ENCODE results near the gene DDX1. TPM values are rescaled to one million over a fixed set of nuclear protein-coding genes. Genes with fewer than 3 reads are reported as not detected.

The DDX1 gene
- total RNA-seq, 3 donors from 2014 or later = 121 to 174 (median 128) TPM

GRCh38 chr2:15622214-15622613 is 30.5 kb downstream of the DDX1 start:
- no peak for DNase-seq
- H3K36me3 Mint-ChIP-seq (ENCODE audit: insufficient read depth) = peaks cover 35% of the 10 kb centered on the region
- no peaks in the 10 kb centered on the region for H3K27me3 Mint-ChIP-seq (ENCODE audit: low read depth)
- H3K9me3 Mint-ChIP-seq = peaks cover 4% of the 10 kb centered on the region
- ATAC-seq = no peak
- no peaks in the 10 kb centered on the region for H3K4me1 Mint-ChIP-seq (ENCODE audit: low read depth)
- no peak overlapping the region for H3K4me3 Mint-ChIP-seq

DNA sequence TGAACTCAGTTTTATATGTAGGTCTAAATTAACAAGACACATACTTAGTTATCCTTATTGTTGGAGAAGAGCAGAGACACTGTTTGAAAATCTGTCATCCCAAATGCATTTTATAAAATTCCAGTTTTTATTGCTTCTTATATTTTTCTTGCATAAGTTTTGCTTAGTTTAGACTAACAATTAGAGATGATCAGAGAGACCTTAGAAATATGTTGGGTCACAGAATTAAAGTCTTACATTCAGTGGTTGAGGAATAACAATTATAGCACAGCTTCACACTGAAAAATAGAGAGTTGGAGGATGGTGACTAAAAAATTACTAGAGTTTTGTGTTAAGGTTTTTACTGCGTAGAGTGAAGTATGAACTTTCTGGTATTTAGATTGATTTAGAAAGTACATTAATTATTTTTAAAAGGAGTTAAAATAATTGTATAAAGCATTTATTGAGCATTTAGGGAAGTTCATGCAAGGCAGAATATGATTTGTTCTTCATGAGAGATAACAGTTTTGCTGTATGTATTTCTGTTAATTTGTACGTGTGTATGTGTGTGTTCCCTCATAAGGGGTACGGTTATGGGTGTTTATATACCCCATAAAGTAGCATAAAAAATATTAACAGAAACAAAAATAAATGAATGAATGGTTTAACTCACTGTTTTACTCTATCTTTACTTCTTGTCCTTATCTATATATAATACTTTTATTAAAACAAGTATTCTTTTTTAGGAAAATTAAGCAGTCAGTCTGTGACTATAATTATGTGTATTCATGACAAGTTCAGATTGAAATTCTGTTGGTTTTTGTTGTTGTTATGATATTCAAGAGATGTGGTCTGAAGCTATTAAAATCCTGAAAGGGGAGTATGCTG is 31.2 kb downstream of the DDX1 start:
- Mint-ChIP-seq H3K4me3 (no peak overlapping the region), H3K4me1 (ENCODE audit: low read depth) (no peaks in the 10 kb centered on the region), H3K27me3 (ENCODE audit: low read depth) (no peaks in the 10 kb centered on the region), H3K36me3 (ENCODE audit: insufficient read depth) (peaks cover 35% of the 10 kb centered on the region), H3K9me3 (peaks cover 4% of the 10 kb centered on the region)
- no peak for ATAC-seq
- DNase-seq = no peak

GRCh38 chr2:15623481-15623796 is 31.8 kb downstream of the DDX1 start:
- H3K36me3 Mint-ChIP-seq (ENCODE audit: insufficient read depth) = peaks cover 35% of the 10 kb centered on the region
- no peak for ATAC-seq
- peaks cover 4% of the 10 kb centered on the region for H3K9me3 Mint-ChIP-seq
- H3K4me3 Mint-ChIP-seq = no peak overlapping the region
- no peaks in the 10 kb centered on the region for H3K27me3 Mint-ChIP-seq (ENCODE audit: low read depth)
- no peak for DNase-seq
- H3K4me1 Mint-ChIP-seq (ENCODE audit: low read depth) = no peaks in the 10 kb centered on the region

GRCh38 chr2:15623898-15624541 is 32.4 kb downstream of the DDX1 start:
- Mint-ChIP-seq H3K36me3 (ENCODE audit: insufficient read depth) (peaks cover 35% of the 10 kb centered on the region), H3K4me1 (ENCODE audit: low read depth) (no peaks in the 10 kb centered on the region), H3K4me3 (no peak overlapping the region), H3K27me3 (ENCODE audit: low read depth) (no peaks in the 10 kb centered on the region), H3K9me3 (peaks cover 4% of the 10 kb centered on the region)
- no peak for ATAC-seq
- no peak for DNase-seq

- DNase-seq (no peak), ATAC-seq (no peak)
- Mint-ChIP-seq H3K4me1 (ENCODE audit: low read depth) (no peaks in the 10 kb centered on the region), H3K36me3 (ENCODE audit: insufficient read depth) (peaks cover 32% of the 10 kb centered on the region), H3K27me3 (ENCODE audit: low read depth) (no peaks in the 10 kb centered on the region), H3K4me3 (no peak overlapping the region), H3K9me3 (peaks cover 4% of the 10 kb centered on the region)
These were observed 33.2 kb downstream of the DDX1 start for GRCh38 chr2:15624903-15625302.

DNA sequence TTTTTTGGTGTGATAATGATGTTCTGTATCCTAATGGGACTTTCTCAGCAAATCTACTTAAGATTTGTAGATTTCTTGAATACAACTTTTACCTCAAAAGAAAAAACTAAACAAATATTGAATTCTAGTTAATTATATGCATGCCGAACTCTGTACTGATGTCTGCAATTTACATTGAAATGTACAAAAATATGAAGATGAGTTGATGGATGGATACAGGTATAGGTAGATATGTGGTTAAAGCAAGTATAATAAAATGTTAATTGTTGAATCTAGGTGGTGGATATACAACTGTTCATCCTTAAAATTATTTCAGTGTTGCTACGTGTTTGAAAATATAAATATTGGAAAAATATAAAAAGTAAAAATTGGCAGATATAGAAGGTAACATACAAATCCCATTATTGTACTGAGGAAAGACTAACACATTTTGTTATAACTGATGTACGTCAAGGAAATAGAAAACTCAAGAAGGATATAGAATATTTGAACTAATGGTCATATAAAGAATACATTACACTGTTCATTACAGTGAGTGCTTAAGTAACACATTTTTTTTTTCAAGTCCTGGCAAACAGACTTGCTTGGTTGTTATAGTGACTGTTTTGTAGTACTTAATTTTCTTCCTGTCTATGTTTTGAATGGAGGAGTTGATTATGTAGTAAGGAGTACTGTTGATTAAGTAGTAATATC is 33.8 kb downstream of the DDX1 start:
- Mint-ChIP-seq H3K36me3 (ENCODE audit: insufficient read depth) (peaks cover 35% of the 10 kb centered on the region), H3K4me1 (ENCODE audit: low read depth) (no peaks in the 10 kb centered on the region), H3K4me3 (no peak overlapping the region), H3K9me3 (peaks cover 4% of the 10 kb centered on the region), H3K27me3 (ENCODE audit: low read depth) (no peaks in the 10 kb centered on the region)
- no peak for ATAC-seq
- no peak for DNase-seq

- no peaks in the 10 kb centered on the region for H3K27me3 Mint-ChIP-seq (ENCODE audit: low read depth)
- DNase-seq = no peak
- no peak overlapping the region for H3K4me3 Mint-ChIP-seq
- ATAC-seq = no peak
- no peaks in the 10 kb centered on the region for H3K4me1 Mint-ChIP-seq (ENCODE audit: low read depth)
- H3K9me3 Mint-ChIP-seq = peaks cover 4% of the 10 kb centered on the region
- peaks cover 34% of the 10 kb centered on the region for H3K36me3 Mint-ChIP-seq (ENCODE audit: insufficient read depth)
These were observed 34.5 kb downstream of the DDX1 start for GRCh38 chr2:15626126-15626525.

DNA sequence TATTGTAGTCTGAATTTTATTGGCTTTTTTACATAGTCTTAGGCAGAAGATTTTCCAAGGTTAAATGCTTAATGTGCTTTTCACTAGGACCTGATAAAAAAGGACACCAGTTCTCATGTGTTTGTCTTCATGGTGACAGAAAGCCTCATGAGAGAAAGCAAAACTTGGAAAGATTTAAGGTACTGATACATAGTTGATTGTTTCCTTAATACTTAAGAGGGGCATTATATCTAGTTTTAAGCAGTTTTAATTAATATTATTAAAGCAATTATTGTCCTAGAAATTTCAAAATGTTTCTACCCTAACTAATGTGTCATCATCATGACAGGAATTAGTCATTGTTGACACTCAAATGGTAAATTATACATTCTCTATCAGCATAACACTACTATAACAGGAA is 35.3 kb downstream of the DDX1 start:
- Mint-ChIP-seq H3K9me3 (peaks cover 4% of the 10 kb centered on the region), H3K4me3 (no peak overlapping the region), H3K27me3 (ENCODE audit: low read depth) (no peaks in the 10 kb centered on the region), H3K4me1 (ENCODE audit: low read depth) (no peaks in the 10 kb centered on the region), H3K36me3 (ENCODE audit: insufficient read depth) (peaks cover 39% of the 10 kb centered on the region)
- ATAC-seq (no peak), DNase-seq (no peak)

GRCh38 chr2:15627817-15628684 is 36.4 kb downstream of the DDX1 start:
- Mint-ChIP-seq H3K9me3 (peaks cover 4% of the 10 kb centered on the region), H3K36me3 (ENCODE audit: insufficient read depth) (peaks cover 42% of the 10 kb centered on the region), H3K4me3 (no peak overlapping the region), H3K27me3 (ENCODE audit: low read depth) (no peaks in the 10 kb centered on the region), H3K4me1 (ENCODE audit: low read depth) (no peaks in the 10 kb centered on the region)
- DNase-seq = no peak
- ATAC-seq = no peak

DNA sequence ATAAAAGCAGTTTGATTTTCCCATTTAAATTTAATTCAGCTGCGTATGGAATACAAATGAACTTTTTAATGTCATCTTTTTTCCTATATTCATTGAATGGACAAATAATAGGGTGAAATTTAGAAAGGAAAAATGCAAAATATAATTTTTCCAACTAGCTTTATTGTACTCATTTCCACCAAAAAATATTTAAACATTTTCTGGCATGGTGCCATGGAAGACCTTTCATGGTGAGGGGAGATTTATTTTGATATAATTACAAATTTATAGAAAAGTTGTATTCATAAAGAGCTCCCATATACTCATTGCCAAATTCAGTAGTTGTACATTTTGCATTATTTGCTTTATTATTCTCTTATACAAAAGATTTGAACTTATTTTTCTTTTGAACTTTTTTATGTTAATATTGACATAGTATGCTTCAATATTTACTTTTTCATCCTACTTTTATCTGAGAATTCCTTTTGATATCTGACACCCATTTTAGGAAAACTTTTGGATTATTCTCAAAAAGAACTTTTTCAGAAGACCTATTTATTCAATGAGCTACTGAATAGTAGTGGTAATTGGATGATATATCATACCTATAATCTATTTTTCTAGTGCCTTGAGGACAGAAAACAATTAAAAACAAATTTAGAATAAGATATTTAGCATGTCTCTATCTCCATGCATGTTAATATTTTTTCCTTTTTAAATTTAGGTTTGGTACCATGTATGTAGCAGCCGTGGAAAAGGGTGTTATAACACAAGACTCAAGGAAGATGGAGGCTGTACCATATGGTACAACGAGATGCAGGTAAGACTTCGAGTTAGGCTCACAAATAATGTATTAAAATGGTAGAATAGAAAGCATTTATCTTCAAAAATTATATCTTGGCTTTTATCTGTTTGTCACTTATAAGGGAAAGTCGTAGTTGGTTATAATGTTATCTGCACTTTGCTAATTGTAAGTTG is 37.5 kb downstream of the DDX1 start:
- DNase-seq = no peak
- no peaks in the 10 kb centered on the region for H3K4me1 Mint-ChIP-seq (ENCODE audit: low read depth)
- peaks cover 3% of the 10 kb centered on the region for H3K9me3 Mint-ChIP-seq
- no peak overlapping the region for H3K4me3 Mint-ChIP-seq
- H3K27me3 Mint-ChIP-seq (ENCODE audit: low read depth) = no peaks in the 10 kb centered on the region
- no peak for ATAC-seq
- H3K36me3 Mint-ChIP-seq (ENCODE audit: insufficient read depth) = peaks cover 38% of the 10 kb centered on the region

GRCh38 chr2:15630121-15630977 is 38.7 kb downstream of the DDX1 start:
- no peaks in the 10 kb centered on the region for H3K27me3 Mint-ChIP-seq (ENCODE audit: low read depth)
- no peak overlapping the region for H3K4me3 Mint-ChIP-seq
- H3K36me3 Mint-ChIP-seq (ENCODE audit: insufficient read depth) = peaks cover 33% of the 10 kb centered on the region
- DNase-seq (no peak), ATAC-seq (no peak)
- H3K9me3 Mint-ChIP-seq = no peaks in the 10 kb centered on the region
- H3K4me1 Mint-ChIP-seq (ENCODE audit: low read depth) = no peaks in the 10 kb centered on the region

DNA sequence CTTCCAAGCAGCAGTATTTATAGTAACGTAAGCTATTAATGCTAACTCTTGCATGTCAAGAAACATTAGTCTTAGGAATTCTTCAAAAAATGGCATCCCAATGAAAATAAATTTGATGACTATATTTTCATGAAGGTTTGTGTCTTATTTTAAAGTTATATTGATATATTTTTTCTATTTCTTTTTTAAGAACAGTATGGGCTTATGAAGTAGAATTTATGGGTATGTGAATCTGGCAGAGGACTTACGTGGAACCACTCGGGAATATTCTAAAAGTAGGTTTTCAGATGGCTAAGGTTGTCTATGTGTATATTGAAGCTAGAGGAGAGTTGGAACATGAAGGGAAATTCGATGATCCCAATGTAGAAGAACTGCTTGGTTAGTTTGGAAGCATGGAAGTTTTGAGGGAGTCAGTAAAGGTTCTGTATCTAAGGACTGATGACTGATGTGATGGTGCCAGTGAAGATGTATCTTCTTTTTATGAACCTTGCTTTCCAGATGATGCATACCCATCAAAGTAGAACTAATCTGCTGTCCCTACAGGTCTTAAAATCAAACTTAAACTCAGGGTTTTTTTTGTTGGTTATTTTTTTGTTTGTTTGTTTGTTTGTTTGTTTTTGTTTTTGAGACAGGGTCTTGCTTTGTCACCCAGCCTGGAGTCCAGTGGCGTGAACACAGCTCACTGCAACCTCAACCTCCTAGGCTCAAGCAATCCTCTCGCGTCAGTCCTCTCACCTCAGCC is 39.5 kb downstream of the DDX1 start:
- Mint-ChIP-seq H3K9me3 (no peaks in the 10 kb centered on the region), H3K36me3 (ENCODE audit: insufficient read depth) (peaks cover 33% of the 10 kb centered on the region), H3K4me3 (no peak overlapping the region), H3K27me3 (ENCODE audit: low read depth) (no peaks in the 10 kb centered on the region), H3K4me1 (ENCODE audit: low read depth) (no peaks in the 10 kb centered on the region)
- no peak for ATAC-seq
- no peak for DNase-seq

All from activated T-cell treated with anti-CD3 and anti-CD28 coated beads, Interleukin-2, amount 50 U/mL, for 4 hours (primary cell).